ENCODE results near the gene TEX13D. TPM values are rescaled to one million over a fixed set of nuclear protein-coding genes. Genes with fewer than 3 reads are reported as not detected.

The TEX13D gene
- total and polyA plus RNA-seq, 9 donors, result 0.04 to 0.07 (median 0.04) TPM; not detected in 6

- H3K9me3 ChIP-seq (replicated peaks; ENCODE audit: control insufficient read depth, low read depth, low read length), result no peaks in the 10 kb centered on the region
- no CpG with 5 or more reads among the region's 1 CpG for WGBS (ENCODE audit: insufficient coverage)
- no peak overlapping the region for H3K27ac ChIP-seq (ENCODE audit: low read length)
- no peak overlapping the region for H3K4me3 ChIP-seq (ENCODE audit: low read length)
- H3K36me3 ChIP-seq (ENCODE audit: control insufficient read depth, insufficient read depth, low read length), result no peaks in the 10 kb centered on the region
- H3K27me3 ChIP-seq (ENCODE audit: control insufficient read depth, insufficient read depth, low read length), result peaks cover 5% of the 10 kb centered on the region
- no peaks in the 10 kb centered on the region for H3K4me1 ChIP-seq (ENCODE audit: control insufficient read depth, insufficient read depth, low read length)
- DNase-seq, result no peak
Observed at GRCh38 chrX:124335598-124335997, 3.1 kb downstream of the TEX13D start.

- Histone ChIP-seq H3K36me3 (ENCODE audit: control insufficient read depth, insufficient read depth, low read length) (no peaks in the 10 kb centered on the region), H3K9me3 (replicated peaks; ENCODE audit: control insufficient read depth, low read depth, low read length) (no peaks in the 10 kb centered on the region)
Observed at GRCh38 chrX:124337916-124338315, 5.5 kb downstream of the TEX13D start.

GRCh38 chrX:124338733-124339514 is 6.5 kb downstream of the TEX13D start:
- no peak overlapping the region for H3K27ac ChIP-seq (ENCODE audit: low read length)
- no peak overlapping the region for H3K4me3 ChIP-seq (ENCODE audit: low read length)
- peak; percentile 14 for DNase-seq
- H3K27me3 ChIP-seq (ENCODE audit: control insufficient read depth, insufficient read depth, low read length), result peaks cover 3% of the 10 kb centered on the region
- H3K9me3 ChIP-seq (replicated peaks; ENCODE audit: control insufficient read depth, low read depth, low read length), result no peaks in the 10 kb centered on the region
- no peaks in the 10 kb centered on the region for H3K36me3 ChIP-seq (ENCODE audit: control insufficient read depth, insufficient read depth, low read length)
- 76% methylated on average over 5 of the region's 6 CpGs for WGBS (ENCODE audit: insufficient coverage)
- no peaks in the 10 kb centered on the region for H3K4me1 ChIP-seq (ENCODE audit: control insufficient read depth, insufficient read depth, low read length)

More at GRCh38 chrX:124337916-124338315, 5.5 kb downstream of the TEX13D start:
- no CpG with 5 or more reads among the region's 1 CpG for WGBS (ENCODE audit: insufficient coverage)
- no peak overlapping the region for H3K4me3 ChIP-seq (ENCODE audit: low read length)
- no peak overlapping the region for H3K27ac ChIP-seq (ENCODE audit: low read length)
- H3K27me3 ChIP-seq (ENCODE audit: control insufficient read depth, insufficient read depth, low read length), result peaks cover 3% of the 10 kb centered on the region
- no peaks in the 10 kb centered on the region for H3K4me1 ChIP-seq (ENCODE audit: control insufficient read depth, insufficient read depth, low read length)
- no peak for DNase-seq

GRCh38 chrX:124341396-124342132 is 9.1 kb downstream of the TEX13D start:
- no peaks in the 10 kb centered on the region for H3K4me1 ChIP-seq (ENCODE audit: control insufficient read depth, insufficient read depth, low read length)
- no peaks in the 10 kb centered on the region for H3K9me3 ChIP-seq (replicated peaks; ENCODE audit: control insufficient read depth, low read depth, low read length)
- H3K27me3 ChIP-seq (ENCODE audit: control insufficient read depth, insufficient read depth, low read length), result peaks cover 3% of the 10 kb centered on the region
- no peak overlapping the region for H3K4me3 ChIP-seq (ENCODE audit: low read length)
- no peak for DNase-seq
- H3K27ac ChIP-seq (ENCODE audit: low read length), result no peak overlapping the region
- no peaks in the 10 kb centered on the region for H3K36me3 ChIP-seq (ENCODE audit: control insufficient read depth, insufficient read depth, low read length)
- 65% methylated on average over 4 of the region's 7 CpGs for WGBS (ENCODE audit: insufficient coverage)

GRCh38 chrX:124342174-124342867 is 9.9 kb downstream of the TEX13D start:
- Histone ChIP-seq H3K4me1 (ENCODE audit: control insufficient read depth, insufficient read depth, low read length) (no peaks in the 10 kb centered on the region), H3K27ac (ENCODE audit: low read length) (no peak overlapping the region), H3K4me3 (ENCODE audit: low read length) (no peak overlapping the region), H3K27me3 (ENCODE audit: control insufficient read depth, insufficient read depth, low read length) (no peaks in the 10 kb centered on the region), H3K9me3 (replicated peaks; ENCODE audit: control insufficient read depth, low read depth, low read length) (no peaks in the 10 kb centered on the region), H3K36me3 (ENCODE audit: control insufficient read depth, insufficient read depth, low read length) (no peaks in the 10 kb centered on the region)
- 62% methylated on average over 1 of the region's 7 CpGs for WGBS (ENCODE audit: insufficient coverage)
- no peak for DNase-seq

- no peak overlapping the region for H3K27ac ChIP-seq (ENCODE audit: low read length)
- H3K4me3 ChIP-seq (ENCODE audit: low read length), result no peak overlapping the region
- H3K9me3 ChIP-seq (replicated peaks; ENCODE audit: control insufficient read depth, low read depth, low read length), result no peaks in the 10 kb centered on the region
Observed at GRCh38 chrX:124343016-124343415, 10.6 kb downstream of the TEX13D start.

GRCh38 chrX:124344246-124344645 is 11.8 kb downstream of the TEX13D start:
- no peak for DNase-seq
- Histone ChIP-seq H3K4me3 (ENCODE audit: low read length) (no peak overlapping the region), H3K27ac (ENCODE audit: low read length) (no peak overlapping the region), H3K9me3 (replicated peaks; ENCODE audit: control insufficient read depth, low read depth, low read length) (no peaks in the 10 kb centered on the region), H3K27me3 (ENCODE audit: control insufficient read depth, insufficient read depth, low read length) (no peaks in the 10 kb centered on the region), H3K36me3 (ENCODE audit: control insufficient read depth, insufficient read depth, low read length) (no peaks in the 10 kb centered on the region), H3K4me1 (ENCODE audit: control insufficient read depth, insufficient read depth, low read length) (no peaks in the 10 kb centered on the region)
- WGBS (ENCODE audit: insufficient coverage), result 71% methylated on average over 1 of the region's 4 CpGs

More at GRCh38 chrX:124343016-124343415, 10.6 kb downstream of the TEX13D start:
- H3K4me1 ChIP-seq (ENCODE audit: control insufficient read depth, insufficient read depth, low read length), result no peaks in the 10 kb centered on the region
- H3K36me3 ChIP-seq (ENCODE audit: control insufficient read depth, insufficient read depth, low read length), result no peaks in the 10 kb centered on the region
- no peaks in the 10 kb centered on the region for H3K27me3 ChIP-seq (ENCODE audit: control insufficient read depth, insufficient read depth, low read length)
- DNase-seq, result no peak

- 82% methylated on average over 16 of the region's 19 CpGs for WGBS (ENCODE audit: insufficient coverage)
- no peak within 1 kb of the TSS for H3K4me3 ChIP-seq (ENCODE audit: low read length)
Observed at GRCh38 chrX:124346117-124346876, 13.8 kb downstream of the TEX13D start, which contains the start of gene SH2D1A. Gene SH2D1A, plus strand, starts transcription at chrX:124346563. Its CDS starts 80 bp downstream, at chrX:124346643.

GRCh38 chrX:124346877-124347241 is 14.4 kb downstream of the TEX13D start:
- Histone ChIP-seq H3K4me1 (ENCODE audit: control insufficient read depth, insufficient read depth, low read length) (no peaks in the 10 kb centered on the region), H3K4me3 (ENCODE audit: low read length) (no peak overlapping the region), H3K27me3 (ENCODE audit: control insufficient read depth, insufficient read depth, low read length) (no peaks in the 10 kb centered on the region), H3K36me3 (ENCODE audit: control insufficient read depth, insufficient read depth, low read length) (no peaks in the 10 kb centered on the region), H3K9me3 (replicated peaks; ENCODE audit: control insufficient read depth, low read depth, low read length) (no peaks in the 10 kb centered on the region), H3K27ac (ENCODE audit: low read length) (no peak overlapping the region)
- 78% methylated on average over 10 of the region's 15 CpGs for WGBS (ENCODE audit: insufficient coverage)
- no peak for DNase-seq

More at GRCh38 chrX:124346117-124346876, 13.8 kb downstream of the TEX13D start, which contains the start of gene SH2D1A:
- Histone ChIP-seq H3K36me3 (ENCODE audit: control insufficient read depth, insufficient read depth, low read length) (no peaks in the 10 kb centered on the region), H3K4me1 (ENCODE audit: control insufficient read depth, insufficient read depth, low read length) (no peaks in the 10 kb centered on the region), H3K27me3 (ENCODE audit: control insufficient read depth, insufficient read depth, low read length) (no peaks in the 10 kb centered on the region), H3K9me3 (replicated peaks; ENCODE audit: control insufficient read depth, low read depth, low read length) (no peaks in the 10 kb centered on the region), H3K27ac (ENCODE audit: low read length) (no peak within 1 kb of the TSS)
- DNase-seq, result no peak
